ENCODE data around the gene BGLAP.
"Not testable (repeated sequence)": the region's sequence is repeated elsewhere in the genome, so short reads cannot be mapped to it uniquely, and the experiment has no call there.

The BGLAP gene

GRCh38 chr1:156241926-156242325, at the start of gene BGLAP:
Gene BGLAP, plus strand, starts transcription at chr1:156242184. Its CDS starts 48 bp downstream, at chr1:156242232.
- no peak for DNase-seq

GRCh38 chr1:156193208-156193487, 48.8 kb upstream of the BGLAP start:
- DNase-seq: no peak

- peak; percentile 98 for DNase-seq
Observed at GRCh38 chr1:156193488-156194299, 48.3 kb upstream of the BGLAP start, which contains the start of gene SLC25A44. Gene SLC25A44, plus strand, starts transcription at chr1:156194104. Its CDS starts 5,744 bp downstream, at chr1:156199848.

GRCh38 chr1:156194300-156194652, 47.7 kb upstream of the BGLAP start:
- no peak for DNase-seq

GRCh38 chr1:156195853-156196252, 46.1 kb upstream of the BGLAP start:
- DNase-seq: no peak

GRCh38 chr1:156196445-156196844, 45.5 kb upstream of the BGLAP start:
- DNase-seq: no peak

- no peak for DNase-seq
Observed at GRCh38 chr1:156198831-156199349, 43.1 kb upstream of the BGLAP start.

GRCh38 chr1:156200044-156200443, 41.9 kb upstream of the BGLAP start:
- DNase-seq: no peak

GRCh38 chr1:156203331-156203730, 38.7 kb upstream of the BGLAP start:
- DNase-seq: no peak

- no peak for DNase-seq
Observed at GRCh38 chr1:156204686-156205085, 37.3 kb upstream of the BGLAP start.

GRCh38 chr1:156211243-156211642, 30.7 kb upstream of the BGLAP start:
- no peak for DNase-seq

- no peak for DNase-seq
Observed at GRCh38 chr1:156212130-156212529, 29.9 kb upstream of the BGLAP start.

- DNase-seq: peak; percentile 95
Observed at GRCh38 chr1:156212833-156213643, 28.9 kb upstream of the BGLAP start, which contains the start of gene PMF1. Gene PMF1, plus strand, starts transcription at chr1:156213007. Its CDS starts 9 bp downstream, at chr1:156213016.

- no peak for DNase-seq
Observed at GRCh38 chr1:156213644-156213966, 28.4 kb upstream of the BGLAP start.

- no peak for DNase-seq
Observed at GRCh38 chr1:156214024-156214748, 27.8 kb upstream of the BGLAP start.

- DNase-seq: not testable (repeated sequence)
Observed at GRCh38 chr1:156216361-156217086, 25.5 kb upstream of the BGLAP start.

- peak; percentile 30 for DNase-seq
Observed at GRCh38 chr1:156217871-156218270, 24.1 kb upstream of the BGLAP start.

- DNase-seq: no peak
Observed at GRCh38 chr1:156220226-156220625, 21.8 kb upstream of the BGLAP start.

- DNase-seq: no peak
Observed at GRCh38 chr1:156221986-156222692, 19.8 kb upstream of the BGLAP start.

GRCh38 chr1:156225677-156226014, 16.3 kb upstream of the BGLAP start:
- DNase-seq: no peak

GRCh38 chr1:156226116-156226538, 15.9 kb upstream of the BGLAP start:
- no peak for DNase-seq

- no peak for DNase-seq
Observed at GRCh38 chr1:156226782-156227181, 15.2 kb upstream of the BGLAP start.

All from CD4-positive, alpha-beta T cell treated with Interleukin-15 for 1 hour (primary cell).